GM19463 (cell line): ENCODE results near the gene APRT.

ENCODE experiments used
- ATAC-seq: cut with Tn5 transposase; IDR thresholded peaks from one replicate; pipeline ENCODE4 v1.9.1; 2021; ENCODE audit warnings: mild to moderate bottlenecking, moderate library complexity; ENCODE audit not compliant: unreplicated experiment

APRT gene

DNA sequence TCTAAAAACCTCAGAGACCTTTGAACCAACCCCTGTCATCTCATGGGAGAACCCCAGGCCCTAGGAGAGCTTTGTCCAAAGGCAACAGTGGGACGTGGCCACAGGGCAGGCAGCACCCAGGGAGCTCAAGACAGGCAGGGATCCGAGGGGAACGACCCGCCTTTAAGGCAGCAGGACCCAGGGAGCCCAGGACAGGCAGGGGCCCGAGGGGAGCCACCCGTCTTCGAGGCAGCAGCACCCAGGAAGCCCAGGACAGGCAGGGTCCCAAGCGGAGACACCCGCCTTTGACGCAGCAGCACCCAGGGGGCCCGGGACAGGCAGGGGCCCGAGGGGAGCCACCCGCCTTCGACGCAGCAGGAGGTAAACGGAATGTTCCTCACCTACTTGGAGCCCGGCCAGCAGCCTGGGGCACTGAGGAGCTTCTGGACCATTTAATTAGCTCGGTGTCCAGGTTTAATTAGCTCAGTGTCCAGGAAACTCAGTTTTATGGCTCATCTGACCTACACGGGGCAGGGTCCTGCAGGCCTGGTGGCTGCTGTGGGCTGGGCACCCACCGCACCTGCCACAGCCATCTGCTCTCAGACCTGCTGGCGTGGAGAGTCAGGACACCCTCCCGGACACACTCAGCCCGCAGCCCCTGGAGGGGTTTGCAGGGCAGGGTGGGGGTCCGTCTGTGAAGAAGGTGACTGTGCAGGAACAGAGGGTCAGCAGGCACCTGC is 51.1 kb downstream of the APRT start:
- no peak for ATAC-seq

- no peak for ATAC-seq
Observed at GRCh38 chr16:88759976-88760350, 51.8 kb downstream of the APRT start.
